Esophagus mucosa (tissue), 1 donor: ENCODE results near the gene PODN. TPM values are rescaled to one million over a fixed set of nuclear protein-coding genes. Genes with fewer than 3 reads are reported as not detected.

Source experiments
- ATAC-seq: fragments of 200-7000 bp; cut with Tn5 transposase; one replicate; pipeline ENCODE4 v1.9.1; 2020
- total RNA-seq: library from RNA; stranded (reverse); gene quantifications from one replicate; pipeline ENCODE4 v1.2.4, GENCODE V29; 2023
- donor health status: DM: yes; HTN: yes; CAD: no.

The PODN gene
- total RNA-seq, 1 donor from 2014 or later: 2.6 TPM

DNA sequence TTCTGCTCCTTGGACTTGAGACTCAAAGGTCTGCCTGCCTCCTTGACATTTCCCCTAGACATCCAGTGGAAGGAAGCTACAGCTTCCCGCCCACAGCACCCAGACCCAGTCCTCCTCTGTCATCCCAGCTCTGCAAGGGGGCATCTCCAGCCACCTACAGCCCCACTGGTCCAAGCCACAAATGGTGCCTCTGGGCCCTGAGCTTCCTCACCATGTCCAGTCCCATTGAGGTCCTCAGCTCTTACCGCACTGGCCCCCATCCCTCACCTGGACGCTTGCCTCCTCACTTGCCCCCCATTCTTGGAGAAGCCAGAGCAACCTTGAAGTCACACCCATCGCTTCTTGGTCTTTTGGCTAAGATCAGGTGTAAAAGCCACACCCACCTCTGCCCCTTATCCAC is 13.2 kb downstream of the PODN start:
- ATAC-seq: no peak

DNA sequence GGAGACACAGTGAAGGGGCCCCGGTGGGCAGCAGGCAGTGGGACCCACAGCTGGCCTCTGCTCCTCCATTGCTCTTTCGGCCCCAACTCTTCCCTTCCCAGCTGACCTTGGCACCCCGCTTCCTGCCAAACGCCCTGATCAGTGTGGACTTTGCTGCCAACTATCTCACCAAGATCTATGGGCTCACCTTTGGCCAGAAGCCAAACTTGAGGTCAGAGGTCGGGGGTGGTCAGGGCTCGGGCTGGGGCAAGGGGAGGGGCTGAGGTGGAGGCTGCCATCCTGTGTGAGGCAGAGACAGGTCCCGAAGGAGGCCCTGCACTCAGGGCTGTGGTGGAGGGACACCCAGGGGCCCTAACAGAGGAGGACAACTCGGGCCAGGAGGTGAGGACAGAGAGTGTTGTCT is 13.7 kb downstream of the PODN start:
- ATAC-seq: no peak

DNA sequence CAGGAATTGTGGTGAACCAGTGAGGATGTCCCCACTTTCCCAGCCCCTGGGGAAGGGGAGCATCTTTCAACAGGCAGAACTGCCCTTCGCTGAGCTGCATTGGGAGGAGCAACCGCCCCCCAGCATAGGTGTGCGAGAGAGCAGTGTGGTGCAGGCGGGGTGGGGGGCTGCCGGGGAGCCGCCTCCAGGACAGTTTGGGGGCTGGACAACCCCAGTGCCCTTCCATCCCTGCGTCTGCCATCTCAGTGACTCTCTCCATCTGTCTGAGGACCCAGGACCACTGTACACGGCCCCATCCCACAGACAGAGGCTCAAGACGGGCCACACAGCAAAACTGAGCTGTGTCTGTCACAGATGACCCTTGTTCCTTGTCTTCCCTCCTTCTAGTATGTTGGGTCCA is 14.2 kb downstream of the PODN start:
- ATAC-seq: no peak

GRCh38 chr1:53076721-53077598 is 14.9 kb downstream of the PODN start:
- no peak for ATAC-seq

DNA sequence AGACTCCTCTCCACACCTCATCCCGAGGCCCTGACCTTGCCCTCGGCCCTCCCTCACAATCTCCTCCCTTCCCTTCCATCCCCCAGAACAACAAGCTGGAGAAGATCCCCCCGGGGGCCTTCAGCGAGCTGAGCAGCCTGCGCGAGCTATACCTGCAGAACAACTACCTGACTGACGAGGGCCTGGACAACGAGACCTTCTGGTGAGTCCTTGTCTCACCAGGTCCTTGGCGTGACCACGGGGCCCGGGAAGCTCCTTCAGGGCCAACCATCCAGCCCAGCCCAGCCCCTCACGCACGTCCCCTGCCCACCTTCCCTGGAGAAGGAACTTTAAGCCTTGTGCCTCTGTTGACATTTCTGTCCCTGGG is 15.6 kb downstream of the PODN start:
- no peak for ATAC-seq

GRCh38 chr1:53078333-53079101 is 16.5 kb downstream of the PODN start:
- ATAC-seq: no peak

DNA sequence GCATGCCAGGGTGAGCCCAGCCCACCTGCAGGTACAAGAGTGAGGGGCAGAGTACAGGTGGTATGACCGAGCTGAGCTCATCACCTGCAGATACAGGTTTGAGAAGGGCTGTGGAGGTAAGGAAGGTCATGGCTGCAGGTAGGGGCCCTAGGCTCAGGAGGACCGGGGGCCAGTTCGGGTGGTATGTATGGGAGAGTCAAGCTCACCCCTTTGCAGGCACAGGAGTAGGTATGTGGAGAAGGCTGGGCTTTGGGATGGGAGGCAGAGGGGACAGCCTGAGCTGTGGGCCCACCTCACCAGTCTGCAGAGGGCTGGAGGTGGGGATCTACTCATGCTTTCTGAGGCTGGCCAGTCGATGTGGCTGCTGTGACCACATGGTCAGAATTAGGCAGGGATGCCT is 17.2 kb downstream of the PODN start:
- ATAC-seq: no peak

DNA sequence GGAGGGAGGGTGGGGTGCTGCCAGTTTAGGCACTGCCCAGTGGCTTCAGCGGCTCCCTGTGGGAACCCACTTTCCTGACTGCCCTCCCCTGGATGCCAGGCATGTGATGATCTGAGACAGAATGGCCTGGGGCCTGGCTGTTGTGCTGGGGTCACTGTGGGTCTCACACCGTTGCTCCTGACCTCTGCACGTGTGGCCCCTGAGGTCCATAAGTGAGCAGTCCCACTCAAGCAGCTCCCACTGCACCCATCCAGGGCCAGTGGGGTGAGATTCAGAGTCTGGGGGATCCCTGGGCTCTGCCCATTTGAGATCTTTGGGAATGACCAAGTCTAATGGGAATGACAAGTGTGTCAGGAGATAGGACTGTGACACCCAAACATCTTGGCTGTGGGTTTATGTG is 18.0 kb downstream of the PODN start:
- no peak for ATAC-seq

DNA sequence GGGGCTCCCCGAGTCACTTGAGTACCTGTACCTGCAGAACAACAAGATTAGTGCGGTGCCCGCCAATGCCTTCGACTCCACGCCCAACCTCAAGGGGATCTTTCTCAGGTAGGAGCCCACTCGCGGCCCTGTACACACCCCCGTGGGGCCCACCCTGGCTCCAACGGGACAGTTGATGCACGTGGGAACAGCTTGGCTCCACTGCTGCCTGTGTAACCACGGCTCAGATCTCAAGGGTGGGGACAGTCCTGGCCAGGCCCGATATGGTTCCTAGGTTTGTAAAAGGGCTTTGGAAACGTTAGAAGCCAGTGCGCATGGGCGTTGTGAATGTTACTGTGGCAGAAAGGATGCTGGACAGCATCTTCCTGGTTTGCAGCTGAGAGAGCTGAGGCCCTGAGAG is 18.8 kb downstream of the PODN start:
- ATAC-seq: no peak

DNA sequence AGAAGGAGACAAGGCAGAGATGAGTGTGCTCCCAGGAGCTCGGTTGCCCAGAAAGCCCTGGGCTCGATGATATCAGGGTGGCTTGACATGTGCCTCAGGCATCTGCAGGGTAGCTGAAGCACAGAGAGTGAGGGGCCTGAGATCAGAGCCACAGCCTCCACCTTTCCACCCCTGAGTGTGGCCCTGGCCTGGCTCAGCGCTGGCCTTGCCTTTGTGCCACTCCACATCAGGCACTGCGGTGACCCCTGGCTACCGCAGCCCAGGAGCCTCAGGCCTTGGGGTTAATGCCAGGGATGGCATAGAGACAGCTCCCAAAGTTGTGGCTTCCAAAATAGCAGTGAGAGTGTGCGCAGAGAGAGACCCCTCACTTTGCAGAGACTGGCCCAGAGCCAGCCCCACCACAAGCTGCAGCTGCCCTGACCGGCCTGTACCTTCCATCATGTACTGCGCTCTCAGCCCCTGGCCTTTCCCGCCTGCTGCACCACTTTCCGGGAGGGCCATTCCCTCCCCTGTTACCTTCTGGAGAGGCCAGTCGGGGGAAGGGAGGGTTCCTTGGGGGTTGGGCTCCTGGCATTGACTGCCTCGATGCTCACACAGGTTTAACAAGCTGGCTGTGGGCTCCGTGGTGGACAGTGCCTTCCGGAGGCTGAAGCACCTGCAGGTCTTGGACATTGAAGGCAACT is 19.5 kb downstream of the PODN start:
- ATAC-seq: no peak

GRCh38 chr1:53082826-53083455 is 20.9 kb downstream of the PODN start:
- ATAC-seq: no peak

DNA sequence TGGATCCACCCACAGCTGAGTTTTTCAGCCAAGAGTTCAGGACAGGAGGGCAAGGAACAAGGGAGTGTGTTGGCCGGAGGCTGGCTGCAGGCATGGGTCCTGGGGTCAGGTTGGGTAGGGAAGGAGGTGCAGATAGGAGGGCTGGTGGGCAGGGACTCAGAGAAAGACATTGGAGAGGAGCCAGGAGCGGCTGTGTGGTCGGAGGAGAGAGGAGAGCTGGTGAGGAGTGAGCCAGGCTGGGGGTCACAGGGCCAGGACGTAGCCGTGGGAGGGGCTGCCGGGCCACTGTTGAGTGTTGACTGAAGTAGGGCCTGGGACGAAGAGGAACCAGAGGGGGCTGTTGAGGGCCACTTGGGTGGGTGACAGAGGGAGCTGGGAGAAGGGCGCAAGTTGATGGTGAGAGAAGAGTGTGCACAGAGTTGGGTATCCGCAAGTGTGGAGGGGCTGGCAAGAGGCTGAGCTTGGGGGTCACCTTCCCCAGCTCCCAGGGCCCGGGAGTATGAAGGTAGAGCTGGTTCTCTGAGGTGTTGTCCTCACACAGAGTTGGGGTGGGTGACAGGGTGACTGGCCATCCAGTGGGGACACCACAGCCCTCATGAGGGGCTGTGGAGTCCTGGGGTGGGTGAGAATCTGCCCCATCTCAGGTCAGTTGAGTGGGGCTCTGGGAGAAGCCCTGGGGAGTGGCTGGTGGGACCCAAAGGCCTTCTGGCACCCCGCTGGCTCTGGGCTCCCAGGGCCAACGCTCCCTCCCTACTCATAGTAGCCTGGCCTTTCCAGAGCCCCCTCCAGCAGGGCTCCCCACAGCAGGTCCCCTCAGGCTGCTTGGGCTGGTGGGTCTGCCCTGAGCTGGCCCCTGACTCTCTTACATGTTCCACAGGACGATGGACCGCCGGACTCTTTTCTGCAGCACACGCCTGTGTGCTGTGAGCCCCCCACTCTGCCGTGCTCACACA is 21.9 kb downstream of the PODN start:
- ATAC-seq: no peak

DNA sequence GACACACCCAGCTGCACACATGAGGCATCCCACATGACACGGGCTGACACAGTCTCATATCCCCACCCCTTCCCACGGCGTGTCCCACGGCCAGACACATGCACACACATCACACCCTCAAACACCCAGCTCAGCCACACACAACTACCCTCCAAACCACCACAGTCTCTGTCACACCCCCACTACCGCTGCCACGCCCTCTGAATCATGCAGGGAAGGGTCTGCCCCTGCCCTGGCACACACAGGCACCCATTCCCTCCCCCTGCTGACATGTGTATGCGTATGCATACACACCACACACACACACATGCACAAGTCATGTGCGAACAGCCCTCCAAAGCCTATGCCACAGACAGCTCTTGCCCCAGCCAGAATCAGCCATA is 22.6 kb downstream of the PODN start:
- peak; percentile 37 for ATAC-seq

DNA sequence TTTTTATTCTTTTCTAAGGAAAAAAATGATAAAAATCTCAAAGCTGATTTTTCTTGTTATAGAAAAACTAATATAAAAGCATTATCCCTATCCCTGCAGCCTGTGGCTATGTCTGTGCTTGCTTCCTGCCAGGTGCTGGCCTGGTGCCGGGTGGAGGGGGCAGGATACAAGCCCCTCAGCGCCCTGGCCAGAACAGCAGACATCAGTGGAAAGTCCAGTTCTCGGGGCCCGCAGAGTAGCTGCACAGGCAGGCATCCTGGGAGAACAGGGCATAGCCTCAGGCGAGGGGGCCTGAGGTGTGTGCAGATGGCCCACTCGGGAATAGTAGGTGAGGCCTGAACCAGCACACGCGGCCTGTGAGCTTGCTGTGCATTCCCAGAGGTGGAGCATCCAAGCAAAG is 23.4 kb downstream of the PODN start:
- no peak for ATAC-seq

GRCh38 chr1:53086491-53087070 is 24.6 kb downstream of the PODN start:
- no peak for ATAC-seq

GRCh38 chr1:53087332-53088285 is 25.6 kb downstream of the PODN start:
- ATAC-seq: no peak

- ATAC-seq: no peak
Observed at GRCh38 chr1:53088616-53089300, 26.7 kb downstream of the PODN start.

GRCh38 chr1:53089478-53090226 is 27.6 kb downstream of the PODN start:
- no peak for ATAC-seq
